GM19193 (cell line): Measurements from ENCODE around the gene ZCCHC2.

Experiments
- POLR2A ChIP-seq: IDR thresholded peaks from 4 replicates; pipeline ENCODE4 v1.6.1; 2011; ENCODE audit not compliant: insufficient read depth, insufficient read length; ENCODE audit errors: extremely low read depth

ZCCHC2 gene

DNA sequence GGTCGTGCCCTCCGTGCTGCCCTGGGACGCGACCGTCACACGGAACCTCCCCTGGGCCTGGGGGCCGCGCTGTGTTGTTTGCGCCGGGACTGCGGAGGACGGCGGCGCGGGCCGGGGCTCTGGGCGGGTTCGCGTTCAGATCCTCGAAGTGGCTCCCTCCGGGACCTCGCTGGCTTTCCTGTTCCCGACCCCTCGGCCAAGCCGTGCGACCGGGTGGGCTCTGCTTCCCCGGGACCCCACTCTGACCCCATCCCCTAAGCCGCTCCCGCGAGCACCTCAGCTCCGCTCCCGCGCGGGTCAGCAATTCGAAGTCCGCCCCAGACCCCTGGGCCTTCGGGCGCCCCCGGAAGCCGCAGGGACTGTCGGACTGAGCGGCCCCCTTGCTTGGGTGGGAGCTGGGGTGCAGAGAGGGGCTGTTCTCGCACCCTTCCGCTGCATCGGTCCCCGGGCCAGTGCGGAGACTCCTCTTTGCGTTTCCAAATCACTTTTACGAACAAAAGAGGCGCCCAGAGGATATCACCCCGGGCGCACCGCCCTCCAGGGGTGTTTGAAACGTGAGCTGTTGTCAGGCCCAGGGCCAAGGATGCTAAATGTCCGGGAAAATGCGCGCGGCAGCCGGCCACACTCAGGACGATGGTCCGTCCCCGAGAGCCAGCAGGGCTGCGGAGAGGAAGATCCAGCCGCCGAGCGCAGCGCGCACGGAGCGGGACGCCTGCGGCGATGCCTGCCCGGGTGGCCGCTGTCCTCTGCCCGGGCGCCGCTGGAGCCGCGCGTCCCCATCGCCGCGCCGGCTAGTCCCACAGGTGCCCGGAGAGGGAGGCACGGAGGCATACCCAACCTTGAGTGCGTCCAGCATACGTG lies 73.5 kb downstream of the ZCCHC2 start:
- no peak for TF ChIP-seq POLR2A

DNA sequence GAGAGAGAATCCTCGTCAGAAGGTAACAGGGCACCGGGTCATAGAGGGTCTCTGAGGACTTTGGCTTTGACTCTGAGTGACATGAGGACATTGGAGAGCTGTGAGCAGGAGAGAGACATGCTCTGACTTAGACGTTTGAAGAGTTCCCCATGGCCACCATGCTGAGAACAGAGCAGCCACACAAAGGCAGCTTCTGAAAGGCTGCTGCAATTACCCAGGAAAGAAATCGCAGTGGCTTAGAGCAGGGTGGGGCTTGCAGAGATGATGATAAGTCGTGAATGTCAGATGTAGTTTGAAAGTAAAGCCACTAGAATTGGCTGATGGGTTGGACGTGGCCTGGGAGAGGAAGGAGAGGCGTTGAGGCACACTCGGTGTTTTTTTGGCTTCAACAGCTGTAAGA lies 79.0 kb downstream of the ZCCHC2 start:
- TF ChIP-seq POLR2A = no peak

GRCh38 chr18:62602706-62603105 lies 79.9 kb downstream of the ZCCHC2 start:
- no peak for TF ChIP-seq POLR2A

GRCh38 chr18:62603211-62603610 lies 80.4 kb downstream of the ZCCHC2 start:
- no peak for TF ChIP-seq POLR2A

- no peak for TF ChIP-seq POLR2A
These were observed 81.2 kb downstream of the ZCCHC2 start for GRCh38 chr18:62603979-62604378.

GRCh38 chr18:62605685-62606084 lies 82.9 kb downstream of the ZCCHC2 start:
- TF ChIP-seq POLR2A = no peak

DNA sequence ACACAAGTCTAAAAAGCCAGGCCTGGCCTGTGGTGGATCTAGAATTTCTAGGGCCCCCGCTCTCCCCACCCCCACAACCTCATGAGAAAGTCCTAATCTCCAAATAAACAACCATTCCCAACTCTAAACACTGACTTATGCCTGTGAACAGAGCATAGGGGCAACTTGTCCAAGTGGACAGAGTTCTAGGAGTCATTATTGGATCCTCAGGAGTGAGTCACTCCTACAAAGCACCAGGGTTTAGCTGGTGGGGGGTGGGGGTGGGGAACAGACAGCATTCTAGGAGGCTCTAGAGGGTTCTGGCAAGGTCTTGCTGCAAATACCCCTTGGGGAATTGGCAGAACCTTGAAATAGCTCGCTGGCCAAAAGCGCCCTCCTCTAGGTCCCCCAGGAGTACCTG lies 83.3 kb downstream of the ZCCHC2 start:
- no peak for TF ChIP-seq POLR2A

- TF ChIP-seq POLR2A = no peak
These were observed 84.5 kb downstream of the ZCCHC2 start for GRCh38 chr18:62607302-62607701.

GRCh38 chr18:62607708-62608428 lies 85.0 kb downstream of the ZCCHC2 start:
- no peak for TF ChIP-seq POLR2A

DNA sequence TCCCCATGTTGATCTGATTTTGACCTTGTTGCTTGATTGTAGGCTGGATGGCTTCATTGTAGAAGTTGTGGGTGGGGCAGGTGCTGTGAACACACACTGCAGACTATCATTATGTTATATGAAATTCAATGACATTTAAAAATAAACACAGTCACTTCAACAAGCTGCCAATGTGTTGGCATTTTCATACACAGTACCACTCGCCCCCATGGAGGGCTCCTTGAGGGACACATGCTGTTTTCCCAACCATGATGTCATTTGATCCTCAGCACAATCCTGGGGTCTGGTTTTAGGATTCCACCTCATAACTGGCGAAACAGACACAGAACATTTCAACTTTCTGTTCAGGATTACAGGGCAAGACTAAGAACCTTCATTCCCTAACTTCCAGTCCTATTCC lies 86.9 kb downstream of the ZCCHC2 start:
- TF ChIP-seq POLR2A = no peak

- no peak for TF ChIP-seq POLR2A
These were observed 87.5 kb downstream of the ZCCHC2 start for GRCh38 chr18:62610351-62610700.

GRCh38 chr18:62610701-62611411 lies 88.0 kb downstream of the ZCCHC2 start:
- TF ChIP-seq POLR2A = no peak

DNA sequence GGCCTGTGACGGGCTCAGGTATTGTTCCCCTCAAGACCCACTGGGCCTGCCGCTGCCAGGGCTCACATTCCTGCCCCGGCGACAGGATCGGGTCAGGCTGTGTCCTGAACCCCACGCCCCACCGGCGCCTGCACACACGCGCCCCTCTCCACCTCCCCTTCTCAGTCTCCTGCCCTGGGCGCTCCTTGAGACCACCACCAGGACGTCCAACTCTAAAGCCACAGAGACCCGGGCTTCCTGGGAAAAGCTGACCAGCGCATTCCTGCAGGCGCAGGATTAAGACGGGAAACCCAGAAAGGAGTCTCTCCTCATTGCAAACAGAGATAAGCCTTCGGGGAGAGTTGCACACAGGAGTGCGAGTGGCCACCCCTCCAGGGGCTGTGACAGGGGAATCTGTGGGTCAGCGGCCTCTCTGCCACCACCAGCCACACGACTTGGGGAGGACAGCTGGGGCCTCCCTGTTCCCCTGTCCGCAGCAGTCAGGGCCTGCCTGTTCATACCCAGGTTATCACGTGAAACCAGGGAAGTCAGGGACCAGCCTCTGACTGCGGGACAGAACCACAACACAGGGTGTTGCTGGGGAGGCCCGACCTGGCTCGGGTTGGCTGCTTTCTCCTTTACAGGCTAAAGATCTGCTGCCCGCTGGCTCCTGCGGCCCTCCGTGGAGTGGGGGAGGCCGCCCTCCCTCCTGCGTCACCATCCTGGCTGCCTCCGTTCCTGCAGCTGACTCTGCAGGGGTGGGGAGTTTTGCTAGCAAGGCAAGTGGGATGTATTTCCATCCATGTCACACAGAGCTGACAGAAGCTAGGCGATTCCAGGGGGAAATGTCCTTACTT lies 88.8 kb downstream of the ZCCHC2 start:
- no peak for TF ChIP-seq POLR2A

DNA sequence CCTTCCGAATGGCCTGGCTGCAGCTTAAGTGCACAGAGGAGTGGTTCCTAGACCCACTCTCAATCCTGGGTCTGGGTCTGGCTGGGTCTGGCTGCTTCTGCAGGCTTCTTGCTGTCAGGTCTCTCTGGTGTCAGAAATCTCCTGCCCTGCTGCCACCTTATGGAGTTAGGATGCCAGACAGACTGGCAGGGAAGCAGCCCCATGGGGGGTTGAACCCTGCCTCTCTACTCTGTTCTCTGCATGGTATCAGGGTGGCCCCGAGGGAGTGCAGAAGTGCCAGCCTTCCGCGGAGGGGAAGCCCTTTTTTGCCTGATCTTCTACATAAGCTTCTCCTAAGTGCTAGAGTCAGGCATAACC lies 89.4 kb downstream of the ZCCHC2 start:
- no peak for TF ChIP-seq POLR2A

GRCh38 chr18:62612776-62613175 lies 90.0 kb downstream of the ZCCHC2 start:
- TF ChIP-seq POLR2A = no peak
